Small intestine (tissue), 7 donors: ENCODE measurements around the gene CRTC2. TPM values are rescaled to one million over a fixed set of nuclear protein-coding genes. Genes with fewer than 3 reads are reported as not detected.

Source experiments
- DNase-seq, 2 donors: peaks; one replicate each; pipeline versions ENCODE4 v3.0.0 to v3.0.0-alpha.2; 2013
- FAIRE-seq: peaks from 2 replicates; lab custom pipeline; 2012; peaks lifted over from hg19 to GRCh38; lab: Jason Lieb, UNC
- H3K27ac ChIP-seq, 3 donors: one replicate each; pipeline ENCODE4 v1.5.1; 2013; ENCODE audit warnings: low read length in 2 of 3, mild to moderate bottlenecking in 2 of 3, control low read depth in 1 of 3, inconsistent platforms in 1 of 3, low read depth in 1 of 3, moderate library complexity in 1 of 3
- H3K27me3 ChIP-seq, 3 donors: one replicate each; pipeline ENCODE4 v1.6.1; 2013; ENCODE audit warnings: low read length in 3 of 3, inconsistent platforms in 1 of 3; ENCODE audit not compliant: control insufficient read depth in 3 of 3, insufficient read depth in 3 of 3
- H3K36me3 ChIP-seq, 3 donors: one replicate each; pipeline ENCODE4 v1.6.1; 2013; ENCODE audit warnings: low read length in 3 of 3, inconsistent platforms in 1 of 3, low read depth in 1 of 3, mild to moderate bottlenecking in 1 of 3, moderate library complexity in 1 of 3; ENCODE audit not compliant: control insufficient read depth in 3 of 3, insufficient read depth in 2 of 3
- H3K4me1 ChIP-seq, 3 donors: one replicate each; pipeline ENCODE4 v1.6.1; 2013; ENCODE audit warnings: low read length in 2 of 3, inconsistent platforms in 1 of 3, low read depth in 1 of 3, mild to moderate bottlenecking in 1 of 3, moderate library complexity in 1 of 3; ENCODE audit not compliant: control insufficient read depth in 3 of 3, insufficient read depth in 2 of 3
- H3K4me3 ChIP-seq, 3 donors: one replicate each; pipeline ENCODE4 v1.5.1; 2013; ENCODE audit warnings: low read length in 3 of 3, control low read depth in 1 of 3, inconsistent platforms in 1 of 3, low read depth in 1 of 3, mild to moderate bottlenecking in 1 of 3, moderate library complexity in 1 of 3
- H3K9me3 ChIP-seq, 2 donors: one replicate each; pipeline ENCODE4 v1.6.1; 2013; ENCODE audit warnings: low read depth in 1 of 2, low read length in 1 of 2; ENCODE audit not compliant: control insufficient read depth in 2 of 2, insufficient read depth in 1 of 2
- WGBS, 3 donors: extraction: QIAGEN DNeasy Blood & Tissue Kit; methylation state at CpG; one replicate each; pipeline ENCODE4 v1.1.7; 2013; 5-methylcytosine and 5-hydroxymethylcytosine counted together
- polyA plus RNA-seq, 4 donors: library from polyadenylated mRNA; stranded (reverse) in 3 of 4; unstranded in 1 of 4; fragments of 200-250 nt in 3 of 4; fragments of 120-200 nt in 1 of 4; gene quantifications; one replicate each; pipeline versions ENCODE4 v1.2.1 to v1.2.3, GENCODE V29; 2013
- donor health status: healthy with polysubstance abuse.
- donor health status: control.
- donor health status: control.
- donor health status: Bipolar disorder and iron deficiency.
- donor health status: healthy.

Gene CRTC2
- polyA plus RNA-seq, 4 donors: 21.7 to 49.4 (median 33.3) TPM

GRCh38 chr1:153941826-153942725, 16.3 kb downstream of the CRTC2 start:
- no peak for DNase-seq
- H3K36me3 ChIP-seq: peaks cover 4 to 72% (median 15%) of the 10 kb centered on the region in 3 donors
- FAIRE-seq: no peak
- H3K27me3 ChIP-seq: no peaks in the 10 kb centered on the region
- H3K27ac ChIP-seq: no peak overlapping the region
- 93 to 94% (median 94%) methylated on average over 29 to 34 of the region's 34 CpGs for WGBS, 3 donors
- no peaks in the 10 kb centered on the region for H3K9me3 ChIP-seq
- no peak overlapping the region for H3K4me3 ChIP-seq
- H3K4me1 ChIP-seq: peaks cover 0 to 7% (median 0%) of the 10 kb centered on the region in 3 donors

GRCh38 chr1:153940756-153941155, 17.7 kb downstream of the CRTC2 start:
- 89 to 94% (median 92%) methylated on average over 8 of the region's 8 CpGs for WGBS, 3 donors
- Histone ChIP-seq H3K4me1 (peaks cover 0 to 7% (median 0%) of the 10 kb centered on the region in 3 donors), H3K9me3 (no peaks in the 10 kb centered on the region), H3K36me3 (peaks cover 6 to 81% (median 20%) of the 10 kb centered on the region in 3 donors), H3K27me3 (no peaks in the 10 kb centered on the region), H3K4me3 (no peak overlapping the region), H3K27ac (no peak overlapping the region)
- DNase-seq: no peak
- FAIRE-seq: no peak

GRCh38 chr1:153939476-153939875, 18.9 kb downstream of the CRTC2 start:
- DNase-seq: no peak
- Histone ChIP-seq H3K27me3 (no peaks in the 10 kb centered on the region), H3K9me3 (no peaks in the 10 kb centered on the region), H3K4me1 (no peaks in the 10 kb centered on the region), H3K27ac (no peak overlapping the region), H3K36me3 (peaks cover 9 to 87% (median 25%) of the 10 kb centered on the region in 3 donors), H3K4me3 (no peak overlapping the region)
- WGBS, 3 donors: 96 to 97% (median 96%) methylated on average over 12 of the region's 12 CpGs
- no peak for FAIRE-seq

- no peak for DNase-seq
- 96 to 98% (median 97%) methylated on average over 3 of the region's 3 CpGs for WGBS, 3 donors
- H3K9me3 ChIP-seq: no peaks in the 10 kb centered on the region
- H3K36me3 ChIP-seq: peaks cover 9 to 88% (median 28%) of the 10 kb centered on the region in 3 donors
- no peaks in the 10 kb centered on the region for H3K4me1 ChIP-seq
- no peak overlapping the region for H3K27ac ChIP-seq
- no peaks in the 10 kb centered on the region for H3K27me3 ChIP-seq
- no peak overlapping the region for H3K4me3 ChIP-seq
- no peak for FAIRE-seq
These were observed 19.4 kb downstream of the CRTC2 start for GRCh38 chr1:153938996-153939395.

GRCh38 chr1:153937331-153937730, 21.1 kb downstream of the CRTC2 start:
- no peak for DNase-seq
- H3K9me3 ChIP-seq: no peaks in the 10 kb centered on the region
- FAIRE-seq: no peak
- no peak overlapping the region for H3K4me3 ChIP-seq
- WGBS, 3 donors: 97 to 98% (median 98%) methylated on average over 10 of the region's 10 CpGs
- H3K27ac ChIP-seq: no peak overlapping the region
- H3K4me1 ChIP-seq: no peaks in the 10 kb centered on the region
- no peaks in the 10 kb centered on the region for H3K27me3 ChIP-seq
- H3K36me3 ChIP-seq: peaks cover 17 to 91% (median 37%) of the 10 kb centered on the region in 3 donors

GRCh38 chr1:153936011-153936802, 22.2 kb downstream of the CRTC2 start:
- WGBS, 3 donors: 96 to 98% (median 97%) methylated on average over 12 of the region's 12 CpGs
- H3K4me3 ChIP-seq: no peak overlapping the region
- H3K9me3 ChIP-seq: no peaks in the 10 kb centered on the region
- DNase-seq: no peak
- H3K27ac ChIP-seq: no peak overlapping the region
- H3K4me1 ChIP-seq: no peaks in the 10 kb centered on the region
- no peak for FAIRE-seq
- H3K36me3 ChIP-seq: peaks cover 20 to 86% (median 37%) of the 10 kb centered on the region in 3 donors
- H3K27me3 ChIP-seq: no peaks in the 10 kb centered on the region

GRCh38 chr1:153934746-153935145, 23.7 kb downstream of the CRTC2 start:
- no peak for DNase-seq
- no peak for FAIRE-seq
- no peaks in the 10 kb centered on the region for H3K4me1 ChIP-seq
- H3K36me3 ChIP-seq: peaks cover 20 to 83% (median 25%) of the 10 kb centered on the region in 3 donors
- H3K27ac ChIP-seq: no peak overlapping the region
- H3K27me3 ChIP-seq: no peaks in the 10 kb centered on the region
- no peaks in the 10 kb centered on the region for H3K9me3 ChIP-seq
- WGBS, 3 donors: 93 to 97% (median 96%) methylated on average over 9 of the region's 9 CpGs
- H3K4me3 ChIP-seq: no peak overlapping the region

GRCh38 chr1:153933955-153934354, 24.5 kb downstream of the CRTC2 start:
- peaks cover 16 to 83% (median 25%) of the 10 kb centered on the region in 3 donors for H3K36me3 ChIP-seq
- H3K27me3 ChIP-seq: no peaks in the 10 kb centered on the region
- H3K9me3 ChIP-seq: no peaks in the 10 kb centered on the region
- no peak overlapping the region for H3K27ac ChIP-seq
- H3K4me3 ChIP-seq: no peak overlapping the region
- 91 to 100% (median 96%) methylated on average over 11 of the region's 11 CpGs for whole genome bisulfite sequencing, 3 donors
- DNase-seq: no peak
- FAIRE-seq: no peak
- no peaks in the 10 kb centered on the region for H3K4me1 ChIP-seq
